Ishikawa (cell line): ENCODE data around the gene AGPS.

Experiments used
- FOXM1 ChIP-seq: IDR thresholded peaks from 2 replicates; pipeline ENCODE4 v1.6.1; 2012; ENCODE audit warnings: low read depth, borderline replicate concordance
- RAD21 ChIP-seq: IDR thresholded peaks from 2 replicates; pipeline ENCODE4 v1.6.1; 2012; ENCODE audit warnings: low read depth

DNA sequence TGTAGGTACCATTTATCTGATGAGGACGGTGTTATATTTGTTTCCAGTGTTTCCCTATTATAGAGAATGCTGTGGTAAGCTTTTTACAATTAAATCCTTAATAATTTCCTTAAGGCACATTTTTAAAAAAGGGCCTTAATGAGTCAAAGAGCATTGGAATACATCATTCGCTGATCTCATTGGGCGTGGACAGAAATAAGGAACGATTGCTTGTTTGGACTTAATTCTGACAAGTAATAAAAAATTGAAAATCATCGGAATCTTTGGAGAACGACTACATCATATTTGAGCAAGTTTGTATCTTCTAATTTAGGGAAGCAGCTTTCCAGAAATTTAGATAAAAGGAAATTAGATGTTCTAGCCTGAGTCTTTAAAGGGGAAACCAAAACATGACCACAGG is 11.3 kb downstream of the AGPS start:
- TF ChIP-seq FOXM1 = no peak
- TF ChIP-seq RAD21 = no peak
